ENCODE measurements around the gene MAP2K1. TPM values are rescaled to one million over a fixed set of nuclear protein-coding genes. Genes with fewer than 3 reads are reported as not detected.

The MAP2K1 gene
- total RNA-seq, 2 donors from 2014 or later: 73.7 to 81.2 TPM

GRCh38 chr15:66417736-66418135, 31.0 kb downstream of the MAP2K1 start:
- no peak overlapping the region for H3K9ac ChIP-seq (ENCODE audit: extremely low read depth, low read length, poor library complexity, severe bottlenecking)
- Mint-ChIP-seq H3K27me3 (ENCODE audit: insufficient read depth) (no peaks in the 10 kb centered on the region), H3K4me1 (peaks cover 25% of the 10 kb centered on the region), H3K36me3 (ENCODE audit: low read depth) (peaks cover 26% of the 10 kb centered on the region), H3K27ac (peak overlapping the region; percentile 83), H3K9me3 (peaks cover 21% of the 10 kb centered on the region), H3K4me3 (no peak overlapping the region)
- no peaks in the 10 kb centered on the region for H3K27me3 ChIP-seq (ENCODE audit: control insufficient read depth, insufficient read depth, low read length, poor library complexity, severe bottlenecking)
- no peak for DNase-seq
- H3K9me3 ChIP-seq (ENCODE audit: control insufficient read depth, low read length): peaks cover 18% of the 10 kb centered on the region
- TF ChIP-seq CTCF (conservative IDR thresholded peaks at IDR 0.05): no peak
- no peaks in the 10 kb centered on the region for H3K4me1 ChIP-seq (ENCODE audit: control insufficient read depth, insufficient read depth, low read length)
- H3K4me3 ChIP-seq (ENCODE audit: low read length): no peak overlapping the region
- H3K36me3 ChIP-seq (ENCODE audit: control insufficient read depth, insufficient read depth, low read length): peaks cover 17% of the 10 kb centered on the region
- no peak overlapping the region for H3K27ac ChIP-seq (ENCODE audit: low read depth, low read length)
- WGBS, 2 experiments (ENCODE audit: insufficient coverage in 1 of 2, insufficient read length in 1 of 2): 92 to 94% methylated on average over 5 of the region's 5 CpGs

DNA sequence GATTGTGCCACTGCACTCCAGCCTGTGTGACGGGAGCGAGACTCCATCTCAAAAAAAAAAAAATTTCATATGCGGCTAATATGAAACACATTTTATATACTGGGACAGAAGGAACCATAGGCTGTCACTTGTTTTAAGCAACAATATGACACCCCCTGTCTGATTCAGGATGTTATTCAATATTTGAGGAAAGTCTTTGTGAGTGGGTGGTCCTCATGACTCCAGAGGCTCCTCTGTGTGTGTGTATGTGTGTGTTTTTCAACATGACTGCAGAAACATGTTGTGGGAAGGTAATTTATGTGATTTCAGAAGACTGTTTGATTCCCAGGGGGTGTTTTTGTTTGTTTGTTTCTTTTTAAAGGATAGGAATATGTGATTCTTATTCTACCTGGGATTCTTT, 32.8 kb downstream of the MAP2K1 start:
- TF ChIP-seq CTCF (conservative IDR thresholded peaks at IDR 0.05): no peak
- Histone ChIP-seq H3K9ac (ENCODE audit: extremely low read depth, low read length, poor library complexity, severe bottlenecking) (no peak overlapping the region), H3K4me1 (ENCODE audit: control insufficient read depth, insufficient read depth, low read length) (no peaks in the 10 kb centered on the region), H3K36me3 (ENCODE audit: control insufficient read depth, insufficient read depth, low read length) (peaks cover 3% of the 10 kb centered on the region), H3K27ac (ENCODE audit: low read depth, low read length) (no peak overlapping the region), H3K9me3 (ENCODE audit: control insufficient read depth, low read length) (peaks cover 2% of the 10 kb centered on the region), H3K4me3 (ENCODE audit: low read length) (no peak overlapping the region), H3K27me3 (ENCODE audit: control insufficient read depth, insufficient read depth, low read length, poor library complexity, severe bottlenecking) (no peaks in the 10 kb centered on the region)
- no peak overlapping the region for H3K4me3 Mint-ChIP-seq
- H3K36me3 Mint-ChIP-seq (ENCODE audit: low read depth): peaks cover 13% of the 10 kb centered on the region
- H3K4me1 Mint-ChIP-seq: peaks cover 30% of the 10 kb centered on the region
- 100% methylated on average over 2 of the region's 3 CpGs; no CpG with 5 or more reads in 1 of the 2 experiments for WGBS, 2 experiments (ENCODE audit: insufficient coverage in 1 of 2, insufficient read length in 1 of 2)
- peaks cover 6% of the 10 kb centered on the region for H3K9me3 Mint-ChIP-seq
- peak overlapping the region; percentile 41 for H3K27ac Mint-ChIP-seq
- H3K27me3 Mint-ChIP-seq (ENCODE audit: insufficient read depth): no peaks in the 10 kb centered on the region
- DNase-seq: no peak

DNA sequence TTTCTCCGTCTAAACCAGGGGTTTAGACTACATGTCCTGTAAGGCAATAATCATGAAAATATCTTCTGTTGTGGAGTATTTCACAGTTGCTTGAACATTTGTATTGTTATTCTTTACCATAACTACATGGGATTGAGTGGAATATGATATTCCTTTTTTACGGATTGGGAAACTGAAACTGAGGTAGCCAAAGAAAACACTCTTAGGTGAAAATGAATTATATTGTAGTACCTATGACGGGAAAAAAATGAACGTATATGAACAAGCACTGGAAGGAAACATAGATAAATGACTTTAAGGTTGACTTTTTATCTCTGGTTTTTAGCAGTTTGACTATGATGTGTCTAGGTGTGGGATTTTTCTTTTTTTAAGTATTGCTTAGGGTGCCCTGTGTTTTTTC, 35.6 kb downstream of the MAP2K1 start:
- no peaks in the 10 kb centered on the region for H3K9me3 Mint-ChIP-seq
- TF ChIP-seq CTCF (conservative IDR thresholded peaks at IDR 0.05): no peak
- H3K4me1 Mint-ChIP-seq: peaks cover 22% of the 10 kb centered on the region
- H3K27ac ChIP-seq (ENCODE audit: low read depth, low read length): no peak overlapping the region
- H3K4me3 ChIP-seq (ENCODE audit: low read length): no peak overlapping the region
- no peak overlapping the region for H3K9ac ChIP-seq (ENCODE audit: extremely low read depth, low read length, poor library complexity, severe bottlenecking)
- H3K27ac Mint-ChIP-seq: no peak overlapping the region
- no peak overlapping the region for H3K4me3 Mint-ChIP-seq
- no peaks in the 10 kb centered on the region for H3K27me3 Mint-ChIP-seq (ENCODE audit: insufficient read depth)
- WGBS, 2 experiments (ENCODE audit: insufficient coverage in 1 of 2, insufficient read length in 1 of 2): 97 to 100% methylated on average over 3 to 4 of the region's 4 CpGs
- no peaks in the 10 kb centered on the region for H3K9me3 ChIP-seq (ENCODE audit: control insufficient read depth, low read length)
- no peak for DNase-seq
- no peaks in the 10 kb centered on the region for H3K4me1 ChIP-seq (ENCODE audit: control insufficient read depth, insufficient read depth, low read length)
- H3K36me3 ChIP-seq (ENCODE audit: control insufficient read depth, insufficient read depth, low read length): no peaks in the 10 kb centered on the region
- no peaks in the 10 kb centered on the region for H3K27me3 ChIP-seq (ENCODE audit: control insufficient read depth, insufficient read depth, low read length, poor library complexity, severe bottlenecking)
- peaks cover 10% of the 10 kb centered on the region for H3K36me3 Mint-ChIP-seq (ENCODE audit: low read depth)
